GM19467 (cell line): ENCODE results near the gene ZNF407.
"Not testable (repeated sequence)": the region's sequence is repeated elsewhere in the genome, so short reads cannot be mapped to it uniquely, and the experiment has no call there.

ENCODE experiments used
- ATAC-seq: cut with Tn5 transposase; IDR thresholded peaks from one replicate; pipeline ENCODE4 v1.9.1; 2021; ENCODE audit warnings: mild to moderate bottlenecking, moderate library complexity; ENCODE audit not compliant: unreplicated experiment

The ZNF407 gene

DNA sequence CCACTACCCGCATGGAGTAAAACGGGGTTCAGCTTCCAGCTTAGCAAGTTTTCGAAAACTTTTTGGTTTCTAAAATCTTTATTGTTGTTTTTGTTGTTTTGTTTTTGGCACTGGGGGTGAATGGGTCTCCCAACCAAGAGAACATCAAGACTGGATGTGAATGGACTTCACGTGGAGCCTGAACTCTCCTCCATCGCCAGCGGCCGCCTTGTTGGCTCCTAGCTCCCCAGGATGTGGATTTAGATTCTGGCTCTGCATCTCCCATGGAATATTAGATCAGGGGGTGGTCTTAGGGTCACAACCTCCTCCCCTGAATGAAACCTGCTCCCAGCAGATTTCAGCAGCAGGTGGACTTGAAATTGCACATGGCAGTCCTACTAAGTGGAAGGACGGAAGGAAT is 488.0 kb downstream of the ZNF407 start:
- ATAC-seq = not testable (repeated sequence)

DNA sequence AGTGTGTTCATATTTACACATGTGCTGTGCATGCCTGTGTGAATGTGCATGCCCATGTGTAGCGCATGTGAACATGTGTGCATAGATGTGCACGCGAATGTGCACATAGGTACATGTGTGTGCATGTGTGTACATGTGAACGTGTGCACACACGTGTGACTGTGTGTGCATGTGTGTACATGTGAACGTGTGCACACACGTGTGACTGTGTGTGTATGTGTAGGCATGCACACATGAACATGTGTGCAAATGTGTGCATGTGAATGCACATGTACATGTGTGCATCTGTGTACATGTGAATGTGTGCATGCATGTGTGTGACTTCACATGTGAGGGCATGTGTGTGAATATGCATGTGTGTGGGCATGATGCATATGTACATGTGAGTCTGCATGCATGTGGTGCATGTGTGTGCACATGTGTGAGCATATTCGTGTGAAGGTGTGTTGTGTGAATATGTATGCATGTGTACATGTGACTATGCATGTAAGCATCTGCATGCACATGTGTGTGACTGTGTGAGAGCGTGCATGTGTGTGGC is 488.9 kb downstream of the ZNF407 start:
- ATAC-seq = no peak

GRCh38 chr18:75087119-75088020 is 489.7 kb downstream of the ZNF407 start:
- no peak for ATAC-seq

DNA sequence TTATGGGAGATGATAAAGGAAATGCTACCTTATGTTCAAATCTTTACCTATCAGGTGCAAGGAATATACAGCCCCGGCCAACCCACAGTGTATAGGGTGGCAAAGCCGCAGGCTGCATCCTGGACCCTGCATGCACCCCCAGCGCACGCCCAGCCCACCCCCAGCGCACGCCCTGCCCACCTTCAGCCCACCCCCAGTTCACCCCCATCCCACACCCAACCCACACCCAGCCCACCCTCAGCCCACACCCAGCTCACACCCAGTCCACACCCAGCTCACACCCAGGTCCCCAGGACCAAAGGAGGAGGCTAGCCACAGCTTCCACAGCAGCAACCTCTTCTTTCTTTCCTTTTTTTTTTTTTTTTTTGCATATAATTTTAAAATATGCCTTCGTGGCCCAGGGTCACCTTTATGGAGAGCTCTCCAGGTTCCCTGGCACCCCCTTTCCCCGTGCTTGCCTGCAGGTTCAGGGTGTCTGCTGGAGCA is 490.4 kb downstream of the ZNF407 start:
- ATAC-seq = no peak

DNA sequence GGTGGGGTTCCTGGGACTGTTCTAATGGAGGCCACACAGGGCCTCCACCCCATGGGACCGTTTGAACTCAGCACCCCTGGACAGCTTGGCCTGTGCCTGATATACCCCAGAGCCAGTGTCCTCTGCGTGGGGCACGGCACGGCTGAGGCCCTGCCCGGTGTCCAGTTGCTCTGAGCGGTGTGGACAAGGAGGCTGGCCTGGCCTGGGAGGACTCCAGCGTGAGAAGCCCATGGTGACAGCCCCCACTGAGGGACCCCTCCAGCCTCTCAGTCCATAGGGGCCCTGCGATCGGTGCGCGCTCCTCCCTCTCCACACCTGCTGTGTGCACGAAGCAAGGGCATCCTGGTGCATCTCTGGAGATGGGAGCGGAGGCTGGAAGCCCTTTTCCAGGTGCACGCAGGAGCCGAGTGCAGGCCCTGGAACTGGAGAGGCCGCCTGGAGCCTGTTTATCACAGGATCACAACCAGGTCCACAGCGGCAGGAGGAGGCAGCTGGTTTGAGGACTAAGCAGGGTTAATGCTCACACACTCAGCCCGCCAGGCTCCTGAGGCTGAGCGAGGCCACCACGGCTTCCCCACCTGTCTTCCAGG is 491.0 kb downstream of the ZNF407 start:
- no peak for ATAC-seq

DNA sequence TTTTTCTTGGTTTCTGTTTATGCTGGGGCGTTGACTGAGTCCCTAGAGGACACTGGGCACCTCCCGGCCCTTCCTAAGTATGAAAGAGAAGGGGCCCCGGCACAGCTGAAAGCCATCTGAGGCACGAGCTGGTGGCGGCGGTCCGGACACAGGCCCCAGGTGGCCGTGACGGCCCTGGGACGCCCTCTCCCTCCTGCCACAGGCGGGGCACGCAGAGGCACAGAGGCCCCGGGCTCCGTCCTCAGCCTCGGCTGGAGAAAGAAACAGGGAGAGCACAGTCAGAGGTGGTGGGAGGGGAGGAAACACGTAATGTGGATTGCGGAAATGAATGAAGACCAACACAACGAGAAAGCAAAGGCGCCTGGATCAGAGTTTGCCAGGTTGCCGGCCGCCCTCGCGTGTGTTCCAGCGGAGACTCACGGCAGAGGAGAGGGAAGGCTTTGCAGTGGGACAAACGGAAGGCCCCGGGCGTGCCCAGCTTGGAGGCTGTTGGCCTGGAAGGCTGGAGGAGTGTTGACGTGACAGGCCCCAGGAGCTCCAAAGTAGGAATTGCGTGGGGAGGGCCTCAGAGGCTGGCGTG is 492.2 kb downstream of the ZNF407 start:
- ATAC-seq = no peak

GRCh38 chr18:75090336-75090735 is 492.7 kb downstream of the ZNF407 start:
- no peak for ATAC-seq

- ATAC-seq = no peak
Observed at GRCh38 chr18:75097491-75098225, 500.0 kb downstream of the ZNF407 start.

DNA sequence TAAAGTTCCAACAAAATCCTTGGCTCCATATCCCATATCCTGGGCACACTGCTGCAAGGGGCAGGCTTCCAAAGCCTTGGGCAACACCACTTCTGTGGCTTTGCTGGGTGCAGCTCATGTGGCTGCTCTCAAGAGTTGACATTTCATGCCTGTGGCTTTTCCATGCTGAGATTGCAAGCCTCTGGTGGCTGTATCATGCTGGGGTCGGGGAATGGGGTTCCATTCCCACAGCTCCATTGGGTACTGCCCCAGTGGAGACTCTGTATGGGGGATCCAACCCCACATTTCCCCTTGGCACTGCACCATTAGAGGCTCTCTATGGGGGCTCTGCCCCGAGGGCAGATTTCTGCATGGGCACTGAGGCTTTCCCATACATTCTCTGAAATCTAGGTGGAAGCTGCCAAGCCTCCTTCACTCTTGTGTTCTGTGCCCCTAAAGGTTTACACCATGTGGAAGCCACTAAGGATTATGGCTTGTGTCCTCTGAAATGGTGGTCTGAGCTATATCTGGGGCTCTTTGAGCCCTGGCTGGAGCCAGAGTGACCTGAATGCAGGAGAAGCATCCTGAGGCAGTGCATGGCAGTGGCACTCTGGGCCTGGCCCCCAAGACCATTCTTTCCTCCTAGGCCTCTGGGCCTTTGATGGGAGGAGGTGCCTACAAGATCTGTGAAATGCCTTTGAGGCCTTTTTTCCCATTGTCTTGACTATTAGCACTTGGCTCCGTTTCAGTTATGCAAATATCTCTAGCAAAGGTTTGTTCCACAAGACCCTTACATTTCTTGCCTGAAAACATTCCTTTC is 503.4 kb downstream of the ZNF407 start:
- no peak for ATAC-seq

- no peak for ATAC-seq
Observed at GRCh38 chr18:75101916-75102315, 504.2 kb downstream of the ZNF407 start.

- ATAC-seq = not testable (repeated sequence)
Observed at GRCh38 chr18:75104029-75104428, 506.4 kb downstream of the ZNF407 start.

GRCh38 chr18:75104483-75104882 is 506.8 kb downstream of the ZNF407 start:
- no peak for ATAC-seq

- no peak for ATAC-seq
Observed at GRCh38 chr18:75105551-75106254, 508.0 kb downstream of the ZNF407 start.

GRCh38 chr18:75106746-75107145 is 509.1 kb downstream of the ZNF407 start:
- no peak for ATAC-seq

GRCh38 chr18:75107196-75107930 is 509.7 kb downstream of the ZNF407 start:
- no peak for ATAC-seq

DNA sequence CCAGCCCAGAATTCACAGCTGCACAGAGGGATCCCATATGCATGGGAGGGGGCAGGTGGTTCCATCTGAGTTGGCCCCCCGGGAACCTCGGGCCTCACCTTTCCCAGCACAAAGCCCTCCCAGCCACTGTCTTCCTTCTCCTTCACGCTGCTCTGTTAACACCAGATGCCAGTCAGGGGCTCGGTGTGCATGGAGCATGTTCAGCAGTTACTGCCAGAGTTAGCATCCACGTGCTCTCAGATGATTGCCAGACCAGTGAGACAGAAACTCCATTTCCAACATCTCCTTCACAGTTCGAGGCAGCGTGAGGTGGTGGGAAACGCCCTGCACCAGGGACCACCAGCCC is 510.2 kb downstream of the ZNF407 start:
- no peak for ATAC-seq

DNA sequence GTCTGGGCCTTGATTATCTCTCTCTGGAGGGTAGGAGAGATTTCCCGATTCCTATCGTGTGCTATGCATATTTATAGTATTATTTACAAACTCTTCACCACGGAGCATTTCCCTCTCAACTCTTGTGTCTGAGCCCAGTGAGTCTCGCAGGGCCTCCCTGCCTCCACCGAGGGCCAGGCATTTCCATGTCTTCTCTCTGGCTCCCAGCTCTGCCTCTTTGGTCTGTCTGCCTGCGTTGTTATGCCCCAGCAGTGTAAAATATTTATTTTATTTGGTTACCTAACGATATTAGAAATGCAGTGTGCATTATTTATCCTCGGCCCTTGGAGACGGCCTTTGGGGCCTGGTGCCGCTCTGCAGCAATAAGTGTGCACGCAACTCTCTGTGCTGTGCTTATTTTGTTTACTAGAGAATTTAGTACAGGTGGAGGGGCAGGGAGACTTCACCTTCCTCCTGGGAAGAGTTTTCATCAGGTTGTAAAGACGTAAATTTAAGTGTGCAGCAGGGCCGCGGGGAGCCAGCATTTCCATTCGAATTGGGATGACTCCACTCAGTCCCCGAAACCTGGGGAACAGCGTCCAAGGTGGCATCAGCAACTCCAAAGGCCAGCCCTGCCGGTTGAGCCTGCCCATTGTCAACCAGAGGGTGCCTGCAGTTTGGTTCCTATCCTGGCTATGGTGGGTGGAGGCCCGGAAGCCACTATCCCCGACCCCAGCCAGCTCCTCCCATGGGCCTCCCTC is 511.1 kb downstream of the ZNF407 start:
- no peak for ATAC-seq

DNA sequence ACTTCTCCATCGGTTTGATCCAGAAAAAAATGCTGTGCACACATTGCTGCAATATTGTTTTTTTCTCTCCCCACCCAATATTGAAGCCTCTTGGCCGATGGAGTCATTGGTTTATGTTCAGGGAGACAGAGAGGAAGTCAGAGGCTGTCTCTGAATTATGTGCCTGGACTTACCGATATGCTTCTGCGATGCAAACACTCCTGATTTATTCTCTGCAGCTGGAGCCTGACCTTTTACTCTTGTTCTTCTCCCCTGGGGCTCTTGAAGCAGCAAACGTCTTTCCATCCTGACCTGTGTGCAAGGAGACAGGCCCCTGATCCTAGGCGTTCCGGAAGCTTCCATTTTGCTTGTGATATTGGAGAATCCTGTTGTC is 511.6 kb downstream of the ZNF407 start:
- no peak for ATAC-seq
